Stimulated activated CD8-positive, alpha-beta memory T cell treated with anti-CD3 and anti-CD28 coated beads, Interleukin-4, amount 100 ng/mL, for 4 hours (primary cell): ENCODE results near the gene PPP1R3G.

Source experiments
- DNase-seq, 2 donors: peaks; one replicate each; pipeline ENCODE4 v3.0.0-alpha.2; 2020; ENCODE audit warnings: low read depth in 2 of 2, low spot score in 1 of 2

PPP1R3G gene

DNA sequence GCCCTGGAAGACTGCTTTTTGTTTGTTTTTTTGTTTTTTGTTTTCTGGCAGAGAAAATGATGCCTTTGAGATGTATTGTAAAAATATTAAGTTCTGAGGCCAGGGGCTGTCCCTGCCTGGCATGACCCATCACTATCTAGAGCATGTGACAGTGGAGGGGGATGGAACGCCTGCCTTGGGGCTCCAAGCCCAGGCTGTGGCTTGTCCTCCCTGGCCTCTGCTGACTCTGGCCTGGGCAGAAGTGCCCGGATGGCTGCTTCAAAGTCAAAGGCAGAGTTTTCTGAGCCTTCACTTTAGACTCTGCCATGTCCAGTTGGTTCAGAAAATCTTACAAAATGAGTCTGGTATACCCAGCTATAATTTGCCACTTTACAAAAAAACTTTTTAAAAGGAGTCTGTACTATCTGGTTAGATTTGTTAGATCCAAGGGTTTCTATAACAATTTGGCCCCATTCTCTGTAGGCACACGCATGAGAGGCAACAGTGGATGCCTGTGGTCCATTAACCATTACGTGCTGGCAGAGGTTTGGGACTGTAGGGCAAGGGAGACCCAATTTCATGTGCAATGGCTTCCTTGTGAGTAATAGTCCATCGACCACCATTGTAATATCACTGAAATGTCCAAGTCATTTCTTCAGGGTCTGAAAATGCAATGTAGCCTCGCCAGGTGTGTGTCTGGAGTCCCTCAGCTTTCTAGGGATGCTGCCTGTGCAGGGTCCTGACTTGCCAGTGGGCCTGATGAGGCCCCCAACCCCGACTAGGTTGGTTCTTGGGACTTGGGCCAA lies 8.3 kb downstream of the PPP1R3G start:
- no peak for DNase-seq

DNA sequence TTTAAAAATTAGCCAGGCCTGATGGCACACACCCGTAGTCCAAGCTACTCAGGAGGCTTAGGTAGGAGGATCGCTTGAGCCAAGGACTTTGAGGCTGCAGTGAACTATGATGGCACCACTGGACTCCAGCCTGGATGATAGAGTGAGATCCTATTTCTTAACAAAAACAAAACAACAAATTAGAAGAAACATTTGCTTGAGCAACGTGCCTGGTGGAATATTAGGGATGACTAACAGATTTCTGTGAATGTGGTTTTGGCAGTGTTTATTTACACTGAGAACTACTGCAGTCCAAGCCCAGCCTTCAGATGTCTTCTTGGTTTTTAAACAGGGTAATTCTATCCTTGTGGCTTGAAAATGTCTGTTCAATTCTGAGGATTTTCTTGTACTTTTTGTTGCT lies 9.2 kb downstream of the PPP1R3G start:
- DNase-seq: no peak

DNA sequence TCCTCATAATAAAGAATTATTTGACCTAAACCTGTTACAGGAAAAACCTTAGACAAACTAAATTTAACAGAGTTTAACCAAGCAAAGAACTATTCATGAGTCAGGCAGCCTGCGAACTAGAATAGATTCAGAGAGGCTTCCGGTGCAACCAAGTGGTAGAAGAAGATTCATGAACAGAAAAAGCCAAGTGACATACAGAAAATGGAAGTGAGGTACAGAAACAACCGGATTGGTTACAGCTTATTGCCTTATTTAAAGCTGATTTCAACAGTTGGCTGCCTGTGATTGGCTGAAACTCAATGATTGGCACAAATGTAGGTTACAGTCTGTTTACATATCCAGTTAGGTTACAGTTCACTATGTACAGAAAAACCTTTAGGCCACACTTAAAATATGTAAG lies 10.1 kb downstream of the PPP1R3G start:
- no peak for DNase-seq

DNA sequence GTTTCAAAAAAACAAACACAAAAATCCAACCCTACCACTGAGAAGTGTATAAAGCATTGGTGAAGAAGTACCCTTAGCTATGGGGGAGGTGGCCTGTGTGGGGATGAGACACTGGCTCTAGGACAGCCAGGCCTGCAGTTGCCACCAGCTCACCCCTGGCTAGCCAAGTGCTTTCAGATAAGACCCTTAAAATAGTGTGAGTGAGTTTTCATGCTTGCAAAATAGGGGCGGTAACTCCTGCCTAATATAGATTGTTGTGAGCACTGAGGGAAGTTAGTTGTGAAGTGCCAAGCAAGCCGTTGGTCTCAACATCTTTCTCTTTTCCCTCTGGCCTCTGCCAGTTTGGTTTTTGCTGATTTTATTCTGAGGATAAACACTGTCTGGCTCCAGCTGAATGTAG lies 11.3 kb downstream of the PPP1R3G start:
- DNase-seq: no peak

DNA sequence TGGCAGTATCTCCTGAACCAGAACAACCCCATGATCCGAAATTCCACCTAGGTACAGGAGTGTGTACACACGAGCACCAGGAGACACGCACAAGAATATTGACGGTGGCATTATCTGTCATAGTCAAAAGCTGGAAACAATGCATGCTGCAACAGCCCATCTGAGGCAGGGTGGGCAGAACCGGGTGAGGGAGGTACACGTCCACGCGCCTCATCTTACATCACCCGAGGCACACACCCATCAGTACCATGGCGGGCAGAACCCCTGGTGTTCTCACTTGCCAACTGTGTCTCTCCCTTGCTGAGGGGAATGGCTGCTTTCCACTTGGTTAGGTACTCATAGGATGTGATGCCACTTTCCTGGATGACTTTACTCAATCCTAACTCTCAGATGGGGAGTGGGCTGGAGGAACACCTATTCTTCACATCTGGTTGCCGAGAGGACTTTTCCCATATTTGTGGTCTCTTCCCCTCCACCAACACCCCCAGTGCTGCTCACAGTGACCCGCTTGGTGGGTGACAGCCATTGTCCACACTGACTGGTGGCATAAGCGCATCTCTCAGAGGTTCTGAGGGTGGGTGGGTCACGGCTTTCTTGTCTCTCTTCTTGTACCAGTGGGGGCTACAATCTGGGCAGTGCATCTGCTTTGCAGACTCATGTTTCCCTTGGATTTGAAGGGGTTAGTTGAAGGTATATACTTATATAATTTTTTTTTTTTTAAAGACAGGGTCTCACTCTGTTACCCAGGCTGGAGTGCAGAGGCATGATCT lies 13.5 kb downstream of the PPP1R3G start:
- no peak for DNase-seq

DNA sequence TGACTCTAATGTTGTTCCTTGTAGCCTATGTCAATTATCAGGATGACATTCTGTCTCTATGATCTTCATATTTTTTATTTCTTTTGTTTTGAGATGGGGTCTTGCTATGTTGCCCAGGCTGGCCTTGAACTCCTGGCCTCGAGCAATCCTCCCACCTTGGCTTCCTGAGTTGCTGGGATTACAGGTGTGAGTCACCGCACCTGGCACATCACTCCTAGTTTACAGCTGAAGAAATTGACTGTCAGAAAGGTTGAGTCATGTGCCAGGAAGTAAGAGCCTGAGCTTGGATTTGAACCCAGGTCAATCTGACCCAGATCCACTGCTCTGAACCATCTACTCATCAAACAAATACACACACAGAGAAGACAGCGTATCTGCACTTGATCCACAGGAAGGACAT lies 14.4 kb downstream of the PPP1R3G start:
- no peak for DNase-seq

DNA sequence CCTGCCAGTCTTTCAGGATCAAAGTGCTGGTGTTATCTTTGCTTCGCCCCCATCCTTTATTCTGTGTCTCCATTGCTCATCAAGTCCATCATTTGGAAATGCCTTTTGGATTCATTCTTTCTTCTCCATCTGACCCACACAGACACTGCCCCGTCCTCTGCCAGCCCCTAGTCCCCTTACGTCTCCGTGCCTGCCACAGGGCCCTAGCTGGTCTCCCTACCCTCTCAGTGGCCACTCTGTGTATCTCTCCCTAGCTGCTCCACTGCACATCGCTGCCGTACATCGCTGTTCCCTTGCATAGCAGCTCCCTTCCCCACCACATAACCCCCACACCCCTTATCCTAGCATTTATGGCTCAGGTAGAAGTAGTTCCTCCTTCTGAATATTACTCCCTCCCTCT lies 15.7 kb downstream of the PPP1R3G start:
- DNase-seq: no peak

DNA sequence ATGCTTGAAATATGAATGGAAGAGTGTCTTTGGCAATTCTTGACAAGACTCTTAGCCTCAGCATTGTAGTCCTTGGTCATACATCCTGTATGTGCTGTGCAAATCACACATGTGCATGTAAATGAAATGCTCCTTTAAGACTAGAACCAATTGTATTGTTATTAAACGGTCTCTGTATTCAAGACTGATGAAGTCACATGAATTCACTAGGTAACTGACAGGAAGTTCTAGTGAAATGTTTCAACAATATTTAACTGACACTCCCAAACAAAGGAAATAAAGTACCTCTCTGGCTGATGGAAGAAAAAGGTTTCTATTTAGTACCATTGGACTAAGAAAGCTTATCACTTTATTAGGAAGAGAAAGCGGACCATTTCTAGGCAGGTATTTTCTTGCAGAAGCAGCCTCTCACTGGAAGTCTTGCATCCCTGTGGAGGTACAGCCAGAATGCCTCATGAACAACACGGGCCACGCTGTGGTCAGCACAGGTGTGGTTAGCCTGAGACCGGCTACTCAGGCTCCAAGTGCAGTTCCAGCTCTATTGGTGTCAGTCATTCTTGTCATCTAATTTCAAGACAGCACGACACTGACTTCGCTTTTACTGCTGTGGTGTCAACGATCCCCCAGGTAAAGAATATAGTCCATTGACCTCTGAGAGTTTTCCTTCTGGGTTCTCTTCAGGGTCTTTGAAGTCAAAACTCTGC lies 17.3 kb downstream of the PPP1R3G start:
- DNase-seq: no peak

DNA sequence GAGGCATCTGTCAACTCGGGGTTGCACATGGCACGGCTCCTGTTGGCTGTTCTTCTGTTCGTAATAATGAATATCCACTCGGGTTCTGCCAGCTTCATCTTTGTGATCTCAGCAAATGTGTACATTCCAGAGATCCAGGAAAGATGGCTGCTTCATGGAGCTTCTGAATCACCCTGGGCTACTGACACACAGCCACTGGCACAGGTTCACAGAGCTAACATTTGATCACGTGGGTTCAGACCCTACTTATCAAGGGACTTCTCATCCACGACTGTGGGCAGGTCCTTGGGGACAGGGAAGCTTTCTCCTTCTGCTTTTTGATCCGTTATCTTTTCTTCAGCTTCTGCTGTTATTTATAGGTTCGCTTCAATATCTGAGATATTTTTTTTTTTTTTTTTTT lies 18.1 kb downstream of the PPP1R3G start:
- no peak for DNase-seq

DNA sequence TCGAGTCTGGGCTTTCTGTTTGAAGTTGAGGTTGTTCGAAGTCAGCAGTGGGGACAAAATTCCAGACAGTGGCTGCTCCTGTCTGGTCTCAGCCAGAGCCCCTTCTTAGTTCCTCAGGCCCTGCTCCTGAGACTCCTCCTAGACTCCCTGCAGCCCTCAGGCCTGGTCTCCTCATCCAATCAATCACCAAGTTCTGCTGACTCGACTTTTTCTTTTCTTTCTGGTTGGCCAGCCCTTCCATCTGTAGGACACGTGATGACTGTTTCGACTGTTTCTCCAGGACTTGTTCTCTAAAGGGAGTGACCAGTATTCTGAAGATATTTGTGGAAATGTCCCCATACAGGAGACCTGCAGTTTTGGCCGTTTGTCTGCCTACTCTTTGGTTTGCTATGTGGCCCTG lies 19.5 kb downstream of the PPP1R3G start:
- no peak for DNase-seq

DNA sequence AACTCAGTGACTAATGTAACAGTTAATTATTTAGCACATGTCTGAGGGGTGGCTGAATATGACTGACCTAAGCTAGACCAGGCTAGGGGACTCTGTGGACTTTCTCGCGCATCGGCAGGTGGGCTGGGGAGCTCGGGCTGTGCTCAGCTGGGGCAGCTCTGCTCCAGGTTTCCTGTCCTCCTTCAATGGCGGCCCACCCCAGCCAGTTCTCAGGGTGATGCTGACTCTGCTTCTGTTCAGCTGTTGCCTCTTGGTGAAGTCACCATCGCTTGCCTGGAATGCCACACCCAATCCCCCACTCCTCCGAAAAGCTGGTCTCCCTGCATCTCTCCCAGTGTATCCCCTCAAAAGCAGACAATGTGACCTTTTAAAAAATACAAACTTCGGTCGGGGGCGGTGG lies 20.0 kb downstream of the PPP1R3G start:
- DNase-seq: no peak

DNA sequence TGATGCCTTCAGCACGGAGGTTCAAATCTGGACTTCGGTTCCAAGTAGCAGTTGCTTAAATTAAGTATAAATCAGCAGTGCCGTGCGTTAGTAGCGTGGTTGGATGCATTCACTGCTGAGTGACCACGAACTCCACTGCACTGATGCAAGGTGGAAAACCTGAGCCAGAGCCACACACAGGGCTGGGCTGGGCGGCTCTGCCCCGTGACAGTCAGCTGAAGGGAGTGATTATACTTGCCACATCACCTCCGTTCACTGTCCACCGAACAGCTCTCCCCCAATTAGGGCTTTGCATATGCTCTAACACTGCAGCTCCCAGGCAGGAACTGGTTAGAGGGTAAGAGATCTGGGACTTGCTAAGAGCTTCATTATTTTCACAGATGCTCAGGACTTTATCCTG lies 22.2 kb downstream of the PPP1R3G start:
- no peak for DNase-seq

DNA sequence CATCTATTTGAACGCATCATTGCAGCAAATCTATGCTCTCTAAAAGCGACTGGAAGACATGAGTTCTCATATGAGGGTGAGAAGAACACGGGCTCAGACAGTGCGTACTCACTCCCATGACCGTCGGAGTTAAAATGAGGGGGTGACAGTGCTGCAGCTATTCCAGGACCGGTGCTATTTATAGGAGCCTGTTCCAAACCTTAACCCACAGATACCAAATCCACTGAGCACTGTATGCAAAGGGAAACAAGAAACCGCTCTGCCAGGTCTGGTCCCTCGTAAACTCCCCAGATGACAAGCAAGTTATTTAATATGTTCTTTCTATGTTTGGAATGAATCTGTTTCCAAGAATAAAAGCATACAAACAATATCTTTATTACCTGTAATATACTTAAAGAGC lies 22.9 kb downstream of the PPP1R3G start:
- DNase-seq: no peak

DNA sequence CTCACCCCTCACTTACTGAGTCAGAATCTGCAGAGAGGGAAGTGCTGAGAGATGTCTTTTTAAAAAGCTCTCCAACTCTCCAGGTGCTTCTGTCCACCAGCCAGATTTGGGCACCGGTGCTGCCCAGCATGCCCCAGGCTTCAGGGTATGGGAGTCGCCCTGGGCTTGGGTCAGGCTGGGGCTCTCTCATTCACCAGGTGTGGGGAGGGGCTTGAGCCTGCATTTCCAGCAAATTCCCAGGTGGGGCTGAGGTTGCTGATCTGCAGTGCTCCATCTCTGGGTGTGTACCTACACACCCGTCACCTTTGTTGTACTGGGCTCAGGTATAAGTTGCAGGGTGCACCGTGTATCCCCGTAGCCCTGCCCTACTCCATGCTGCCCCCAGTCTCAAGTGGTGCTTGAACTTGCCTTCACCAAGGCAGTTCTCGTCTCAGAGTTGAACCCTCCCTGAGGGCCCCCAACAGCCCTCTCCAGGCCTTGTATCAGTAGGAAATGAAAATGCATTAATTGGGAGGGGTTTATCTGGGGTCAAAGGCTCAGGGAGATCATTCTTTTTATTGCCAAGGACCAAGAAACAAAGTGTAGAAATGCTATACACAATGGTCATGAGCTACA lies 23.5 kb downstream of the PPP1R3G start:
- no peak for DNase-seq

DNA sequence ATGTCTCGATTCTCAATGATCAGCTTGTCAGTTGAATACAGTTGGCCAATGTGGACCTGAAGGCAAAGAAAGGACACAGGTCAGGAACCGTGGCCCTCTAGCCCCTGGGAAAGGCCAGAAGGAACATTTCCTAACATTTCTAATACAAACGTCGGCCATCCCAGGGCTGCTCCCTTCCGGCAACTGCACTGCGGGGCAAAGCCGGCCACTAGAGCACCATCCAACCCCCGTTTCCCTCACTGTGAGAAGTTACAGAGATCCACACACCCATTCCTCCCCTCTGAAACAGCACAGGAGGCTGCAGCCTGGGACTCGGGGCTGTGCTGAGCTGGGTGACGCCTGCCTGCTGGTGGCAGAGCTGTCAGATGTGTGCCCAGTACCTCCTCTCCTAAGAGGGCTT lies 24.3 kb downstream of the PPP1R3G start:
- no peak for DNase-seq

DNA sequence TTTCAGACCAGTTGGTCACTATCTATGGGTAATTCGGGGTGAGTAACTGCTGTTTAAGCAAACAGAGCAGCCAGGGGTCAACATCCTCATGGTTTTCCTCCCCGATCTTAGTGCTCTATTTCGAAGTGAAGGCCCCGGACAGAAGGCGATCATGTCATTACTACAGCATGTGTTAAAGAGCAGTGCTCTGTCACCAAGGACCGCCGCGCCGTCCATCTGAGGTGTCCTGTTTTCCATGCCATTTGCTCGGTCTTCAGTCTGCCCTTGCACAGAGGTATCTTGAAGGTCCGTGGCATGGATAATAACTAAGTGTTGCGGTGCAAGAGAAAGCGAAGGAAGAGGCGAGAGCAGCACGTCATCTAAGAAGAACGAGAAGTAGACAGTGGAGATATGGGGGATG lies 25.1 kb downstream of the PPP1R3G start:
- no peak for DNase-seq

DNA sequence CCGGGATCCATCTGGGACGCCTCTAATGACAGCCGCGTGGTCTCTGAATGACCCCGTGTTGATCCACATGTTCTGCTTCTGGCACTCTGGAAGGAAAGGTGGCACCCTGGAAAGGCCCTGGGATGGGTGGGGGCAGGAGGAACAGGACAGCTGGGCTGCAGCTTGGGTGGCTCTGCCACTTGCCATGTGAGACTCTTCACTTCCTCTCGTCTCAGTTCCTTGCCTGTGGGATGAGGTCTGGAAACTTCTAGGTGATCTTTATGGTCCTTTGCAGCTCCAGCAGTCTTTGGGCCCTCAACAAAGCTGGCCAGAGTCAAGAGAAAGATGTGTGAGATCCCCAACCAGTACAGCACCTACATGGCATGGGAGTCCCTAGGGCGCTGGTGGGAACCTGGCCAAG lies 26.5 kb downstream of the PPP1R3G start:
- DNase-seq: no peak

DNA sequence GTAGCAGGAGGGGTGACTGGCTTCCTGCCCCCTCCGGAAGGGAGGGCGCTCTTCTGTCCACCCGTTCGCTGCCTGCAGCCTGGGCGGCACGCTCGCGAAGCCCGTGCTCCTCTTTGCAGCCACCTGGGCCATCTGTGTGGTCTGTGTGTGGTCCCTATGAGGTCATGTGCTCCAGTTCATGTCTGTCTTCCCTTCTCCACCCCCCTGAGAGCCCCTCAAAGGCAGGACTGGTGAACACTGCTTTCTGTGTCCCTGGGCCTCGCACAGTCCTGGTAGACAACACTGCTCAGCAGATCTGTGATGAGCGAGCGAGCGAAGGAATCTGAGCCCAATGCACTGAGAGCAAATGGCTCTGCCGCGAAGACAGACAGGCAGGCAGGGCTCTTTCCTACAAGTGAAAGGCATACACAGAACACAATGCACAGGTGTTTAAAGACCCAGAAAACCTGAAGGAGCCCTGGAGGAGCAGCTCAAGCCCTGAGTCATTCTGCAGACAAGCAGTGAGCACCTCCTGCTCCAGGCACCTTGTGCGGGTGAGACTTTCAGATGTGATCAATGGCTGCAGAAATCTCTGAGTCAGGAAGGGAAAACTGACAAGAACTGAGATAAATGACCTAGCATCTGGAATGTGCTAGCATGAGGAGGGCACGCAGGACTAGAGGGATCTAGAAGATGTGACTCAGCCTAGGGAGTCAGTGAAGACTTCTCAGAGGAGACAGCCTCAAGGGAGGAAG lies 27.1 kb downstream of the PPP1R3G start:
- no peak for DNase-seq

DNA sequence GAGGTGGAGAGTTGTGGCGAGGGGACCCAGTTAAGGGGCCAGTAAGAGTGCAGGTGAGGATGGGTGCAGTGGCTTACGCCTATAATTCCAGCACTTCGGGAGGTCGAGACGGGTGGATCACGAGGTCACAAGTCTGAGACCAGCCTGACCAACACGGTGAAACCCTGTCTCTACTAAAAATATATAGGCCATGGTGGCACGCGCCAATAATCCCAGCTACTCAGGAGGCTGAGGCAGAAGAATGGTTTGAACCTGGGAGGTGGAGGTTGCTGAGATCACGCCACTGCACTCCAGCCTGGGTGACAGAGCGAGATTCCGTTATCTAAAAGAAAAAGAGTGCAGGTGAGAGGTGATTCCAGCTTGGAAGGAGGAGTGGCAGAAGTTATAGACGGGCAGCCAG lies 28.0 kb downstream of the PPP1R3G start:
- no peak for DNase-seq

DNA sequence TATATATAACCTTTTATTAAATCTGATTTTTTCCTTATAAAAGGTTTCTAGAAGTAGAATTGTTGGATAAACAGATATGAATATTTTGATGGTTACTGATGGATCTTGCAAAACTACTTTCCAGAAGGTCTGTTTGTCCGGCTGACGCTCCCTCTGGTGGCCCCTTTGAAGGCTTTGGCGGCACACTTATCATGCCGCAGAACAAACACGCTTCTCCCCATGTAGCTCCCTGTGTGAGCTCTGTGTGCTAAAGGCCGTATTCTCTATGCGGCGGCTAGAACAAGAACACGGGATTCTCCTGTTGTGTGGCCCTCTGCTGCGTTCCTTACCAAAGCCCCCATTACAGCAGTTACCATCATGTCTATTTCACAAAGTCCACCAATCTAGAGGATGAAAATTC lies 30.0 kb downstream of the PPP1R3G start:
- DNase-seq: no peak
